Measurements from ENCODE around the gene HSD17B1. TPM values are rescaled to one million over a fixed set of nuclear protein-coding genes. Genes with fewer than 3 reads are reported as not detected.

The HSD17B1 gene
- total RNA-seq, 4 donors from 2014 or later = 0.49 to 4.1 (median 1.2) TPM

DNA sequence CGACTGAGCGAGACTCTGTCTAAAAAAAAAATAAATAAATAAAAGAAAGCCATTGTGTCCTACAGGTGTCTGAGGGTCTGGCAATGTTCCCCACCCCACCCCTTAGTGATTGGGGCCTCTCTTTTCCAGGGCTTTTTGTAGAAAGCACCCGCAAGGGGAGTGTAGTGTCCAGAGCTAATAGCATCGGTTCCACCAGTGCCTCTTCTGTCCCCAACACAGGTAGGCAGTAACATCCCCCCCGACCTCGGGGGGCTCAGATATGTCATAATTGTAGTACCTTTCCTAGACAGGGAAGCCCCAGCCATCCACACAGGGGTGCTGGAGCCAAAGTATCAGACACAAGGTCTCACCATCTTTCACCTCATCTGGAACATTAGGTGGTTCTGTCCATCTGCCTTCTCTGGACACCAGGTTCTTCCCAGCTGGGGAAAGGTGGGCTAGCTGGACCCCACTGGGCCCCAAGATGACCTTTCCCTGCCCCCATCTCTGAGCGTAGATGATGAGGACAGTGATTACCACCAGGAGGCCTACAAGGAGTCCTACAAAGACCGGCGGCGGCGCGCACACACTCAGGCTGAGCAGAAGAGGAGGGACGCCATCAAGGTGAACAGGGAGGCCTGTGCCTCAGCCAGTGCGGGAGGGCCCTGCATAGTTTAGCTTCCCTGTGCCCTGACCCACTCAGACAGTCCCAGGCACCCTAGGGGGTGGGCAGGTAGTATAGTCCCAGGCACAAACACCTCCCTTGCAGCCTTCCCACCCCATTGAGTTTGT, 15.8 kb downstream of the HSD17B1 start:
- TF ChIP-seq, protein P1, sequence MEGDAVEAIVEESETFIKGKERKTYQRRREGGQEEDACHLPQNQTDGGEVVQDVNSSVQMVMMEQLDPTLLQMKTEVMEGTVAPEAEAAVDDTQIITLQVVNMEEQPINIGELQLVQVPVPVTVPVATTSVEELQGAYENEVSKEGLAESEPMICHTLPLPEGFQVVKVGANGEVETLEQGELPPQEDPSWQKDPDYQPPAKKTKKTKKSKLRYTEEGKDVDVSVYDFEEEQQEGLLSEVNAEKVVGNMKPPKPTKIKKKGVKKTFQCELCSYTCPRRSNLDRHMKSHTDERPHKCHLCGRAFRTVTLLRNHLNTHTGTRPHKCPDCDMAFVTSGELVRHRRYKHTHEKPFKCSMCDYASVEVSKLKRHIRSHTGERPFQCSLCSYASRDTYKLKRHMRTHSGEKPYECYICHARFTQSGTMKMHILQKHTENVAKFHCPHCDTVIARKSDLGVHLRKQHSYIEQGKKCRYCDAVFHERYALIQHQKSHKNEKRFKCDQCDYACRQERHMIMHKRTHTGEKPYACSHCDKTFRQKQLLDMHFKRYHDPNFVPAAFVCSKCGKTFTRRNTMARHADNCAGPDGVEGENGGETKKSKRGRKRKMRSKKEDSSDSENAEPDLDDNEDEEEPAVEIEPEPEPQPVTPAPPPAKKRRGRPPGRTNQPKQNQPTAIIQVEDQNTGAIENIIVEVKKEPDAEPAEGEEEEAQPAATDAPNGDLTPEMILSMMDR (IDR thresholded peaks at IDR 0.05; ENCODE audit: low read depth) = no peak

DNA sequence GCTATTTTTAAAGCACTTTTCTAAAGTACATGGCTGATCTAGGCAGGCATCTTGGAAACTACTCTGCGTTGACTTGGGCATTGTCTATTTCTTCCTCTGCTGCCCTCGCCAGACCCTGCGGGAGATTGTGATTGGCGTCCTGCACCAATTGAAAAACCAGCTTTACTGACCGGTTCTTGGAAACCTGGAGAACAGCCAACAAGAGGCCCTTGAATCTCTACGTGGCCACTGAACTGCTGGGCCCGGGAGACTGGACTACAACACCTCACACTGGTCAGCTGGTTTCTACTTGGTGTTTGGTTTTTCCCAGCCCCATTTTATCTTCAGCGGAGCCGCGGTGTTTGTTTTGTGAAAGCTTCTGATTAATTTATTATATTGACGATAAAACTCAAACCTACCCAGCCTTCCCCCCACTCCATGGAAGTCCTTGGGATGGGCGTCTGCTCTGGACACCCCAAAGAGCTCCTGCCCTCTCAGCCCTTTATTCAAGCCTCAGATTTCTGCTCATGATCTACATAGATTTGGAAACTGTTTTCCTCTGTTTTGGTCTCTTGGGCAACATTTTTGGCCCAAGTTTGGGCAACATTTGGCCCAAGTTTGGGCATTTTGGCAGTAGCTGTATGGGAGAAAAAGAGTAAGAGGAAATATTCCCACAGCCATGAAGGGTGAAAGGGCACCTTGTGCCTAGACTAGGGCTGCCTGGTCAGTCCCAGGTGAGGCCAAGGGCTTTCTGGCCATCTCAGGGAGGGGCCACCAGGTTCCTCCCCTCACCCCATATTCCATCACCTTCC, 18.9 kb downstream of the HSD17B1 start:
- TF ChIP-seq, protein P1 (IDR thresholded peaks at IDR 0.05; ENCODE audit: low read depth) = no peak

- TF ChIP-seq, protein P1 (IDR thresholded peaks at IDR 0.05; ENCODE audit: low read depth) = no peak
These were observed 20.4 kb downstream of the HSD17B1 start for GRCh38 chr17:42573095-42573494.

DNA sequence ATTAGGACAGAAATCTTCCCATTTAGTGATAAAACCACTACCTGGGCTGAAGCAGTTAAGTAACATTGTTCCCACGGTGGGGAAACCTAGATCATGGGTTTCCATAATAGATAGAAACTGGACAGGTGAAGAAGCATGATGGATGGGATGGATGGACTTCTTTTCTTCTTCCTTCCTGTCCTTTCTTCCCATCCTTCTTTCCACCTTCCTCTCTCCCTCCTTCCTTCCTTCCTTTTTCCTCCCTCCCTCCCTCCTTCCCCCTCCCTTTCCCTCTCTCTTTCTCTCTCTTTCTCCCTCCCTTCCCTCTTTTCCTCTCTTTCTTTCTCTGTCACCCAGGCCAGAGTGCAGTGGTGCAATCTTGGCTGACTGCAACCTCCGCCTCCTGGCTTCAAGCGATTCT, 21.7 kb downstream of the HSD17B1 start:
- TF ChIP-seq, protein P1 (IDR thresholded peaks at IDR 0.05; ENCODE audit: low read depth) = no peak

GRCh38 chr17:42577140-42577531, 24.4 kb downstream of the HSD17B1 start:
- TF ChIP-seq, protein P1 (IDR thresholded peaks at IDR 0.05; ENCODE audit: low read depth) = no peak

DNA sequence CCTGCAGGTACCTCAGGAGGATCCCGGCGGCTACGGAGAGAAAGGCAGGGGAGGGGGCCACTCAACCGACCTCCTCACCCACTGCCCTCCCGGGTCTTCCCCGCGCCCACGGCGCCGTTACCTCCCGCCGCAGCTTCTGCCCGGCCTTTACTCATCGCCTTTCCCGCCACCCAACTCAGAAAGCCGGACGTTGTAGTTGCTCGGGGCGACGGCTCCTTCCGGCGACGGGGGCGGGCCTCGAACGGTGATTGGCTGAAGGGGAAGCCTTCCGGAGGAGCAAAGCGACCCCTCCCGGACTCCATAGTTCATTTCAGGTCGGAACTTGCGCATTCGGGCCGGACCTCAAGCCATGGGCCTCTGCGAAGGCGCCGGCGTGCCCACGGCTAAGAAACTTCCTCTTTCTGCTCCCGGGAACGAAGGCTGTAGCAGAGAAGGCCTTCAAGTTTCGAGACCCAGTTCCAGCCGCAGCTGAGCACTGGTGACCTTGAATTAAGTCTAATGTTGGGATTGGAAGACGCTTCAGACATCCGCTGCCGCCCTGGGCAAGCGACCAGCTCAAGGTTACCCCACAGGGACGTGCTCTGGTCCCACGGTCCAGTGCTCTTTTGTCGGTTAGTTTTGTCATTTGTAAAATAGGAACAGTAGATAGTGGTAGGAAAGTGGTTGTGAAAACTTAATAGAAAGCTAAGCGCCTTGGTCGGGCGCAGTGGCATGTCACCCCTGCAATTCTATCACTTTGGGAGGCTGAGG, 25.0 kb downstream of the HSD17B1 start, which contains the start of gene PSMC3IP:
Gene PSMC3IP (minus strand): TSS at position 198 of the 750 bp plus-strand sequence. CDS start 43 bp downstream, at position 155.
- TF ChIP-seq, protein P1 (IDR thresholded peaks at IDR 0.05; ENCODE audit: low read depth) = no peak
